Measurements from ENCODE around the gene MMAB.

Gene MMAB

DNA sequence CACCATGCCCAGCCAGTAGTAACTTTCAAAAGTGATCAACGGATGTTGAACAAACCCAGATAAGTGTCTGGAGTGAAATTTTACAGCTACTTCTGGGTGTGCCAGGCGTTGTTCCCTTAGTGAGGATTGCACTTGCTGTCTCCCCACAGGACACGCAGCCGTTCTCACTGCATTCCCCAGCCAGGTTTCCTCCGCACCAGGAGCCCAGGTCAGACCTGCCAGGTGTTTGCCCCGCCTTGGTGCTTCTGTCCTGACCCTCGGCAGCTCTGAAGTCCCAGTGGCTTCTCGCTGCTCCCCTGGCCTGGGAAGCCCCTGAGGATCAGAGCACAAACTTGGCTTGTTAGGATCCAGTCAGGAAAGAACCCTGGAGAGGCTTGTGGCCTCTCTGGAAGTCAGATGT is 36.2 kb downstream of the MMAB start:
- ATAC-seq = no peak

DNA sequence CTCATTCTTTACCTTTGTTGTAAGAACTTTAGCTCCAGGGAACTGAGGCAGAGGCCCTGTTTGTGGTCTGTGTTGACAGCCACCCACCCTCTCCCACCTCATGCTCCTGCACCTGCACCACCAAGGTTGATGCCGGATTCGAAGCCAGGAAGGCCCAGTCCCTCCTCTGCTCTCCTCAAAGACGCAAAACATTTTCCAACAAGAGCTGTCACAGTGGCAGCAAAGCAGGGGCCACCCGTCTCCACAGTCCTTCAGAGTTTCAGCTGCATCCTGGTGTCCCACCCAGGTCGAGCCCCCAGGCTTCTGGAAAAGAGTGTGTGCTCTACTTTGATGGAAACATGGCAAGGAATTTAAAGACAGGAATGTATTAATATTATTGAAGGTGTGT is 37.4 kb downstream of the MMAB start:
- ATAC-seq = no peak

DNA sequence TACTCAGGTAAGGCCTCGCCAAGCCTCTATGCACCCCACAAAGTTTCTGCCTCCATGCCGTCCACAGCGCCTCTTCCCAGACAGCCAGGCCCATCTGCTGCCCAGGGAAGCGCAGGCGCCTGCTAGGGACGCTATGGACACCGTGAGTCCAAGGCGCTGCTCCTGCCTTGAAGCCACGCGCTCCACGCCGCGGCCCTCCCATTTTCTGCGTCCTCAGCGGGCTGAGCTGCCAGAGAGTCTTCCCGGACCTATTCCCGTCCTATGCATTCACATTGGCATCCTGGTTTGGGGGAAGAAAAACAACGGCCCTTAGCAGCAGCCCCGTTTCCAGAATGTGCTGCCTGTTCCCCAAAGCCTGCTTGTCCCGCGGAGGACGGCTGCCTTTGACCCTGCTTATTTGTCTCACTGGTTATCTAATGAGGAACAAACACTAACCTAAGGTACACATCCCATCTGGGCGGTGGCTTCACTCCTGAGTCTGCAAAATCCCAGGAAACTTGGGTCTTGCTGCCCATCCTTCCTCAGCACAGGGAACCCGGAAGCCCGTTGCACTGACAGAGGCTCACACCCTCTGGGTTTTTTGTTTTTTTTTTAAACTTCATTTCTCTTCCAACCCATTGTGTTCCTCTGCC is 38.0 kb downstream of the MMAB start:
- ATAC-seq = no peak

DNA sequence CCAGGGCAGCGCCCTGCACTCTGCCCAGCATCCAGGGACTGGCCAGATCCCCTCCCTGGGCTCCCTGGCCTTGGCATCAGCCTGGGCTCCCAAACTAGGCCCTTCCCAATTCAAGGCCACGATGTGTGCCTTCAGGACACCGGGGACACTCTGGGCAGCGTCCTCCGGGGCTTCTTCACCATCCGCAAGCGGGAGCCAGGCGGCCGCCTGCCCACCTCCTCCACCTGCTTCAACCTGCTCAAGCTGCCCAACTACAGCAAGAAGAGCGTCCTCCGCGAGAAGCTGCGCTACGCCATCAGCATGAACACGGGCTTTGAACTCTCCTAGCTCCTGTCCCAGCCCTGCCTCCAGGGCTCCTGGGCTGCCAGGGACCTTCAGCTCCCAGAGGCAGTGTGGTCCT is 38.8 kb downstream of the MMAB start:
- no peak for ATAC-seq

DNA sequence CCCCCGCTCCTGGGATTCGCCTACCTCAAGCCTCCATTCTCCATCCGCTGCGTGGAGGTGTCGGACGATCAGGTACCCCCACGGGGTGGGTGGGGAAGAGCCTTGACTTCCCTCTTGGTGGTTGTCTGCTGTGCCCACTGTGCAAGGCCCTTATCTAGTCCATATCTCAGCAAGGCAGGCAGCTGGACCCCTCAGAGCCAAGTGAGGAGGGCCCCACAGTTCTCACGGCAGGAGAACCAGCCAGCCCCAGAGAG is 39.9 kb downstream of the MMAB start:
- no peak for ATAC-seq

DNA sequence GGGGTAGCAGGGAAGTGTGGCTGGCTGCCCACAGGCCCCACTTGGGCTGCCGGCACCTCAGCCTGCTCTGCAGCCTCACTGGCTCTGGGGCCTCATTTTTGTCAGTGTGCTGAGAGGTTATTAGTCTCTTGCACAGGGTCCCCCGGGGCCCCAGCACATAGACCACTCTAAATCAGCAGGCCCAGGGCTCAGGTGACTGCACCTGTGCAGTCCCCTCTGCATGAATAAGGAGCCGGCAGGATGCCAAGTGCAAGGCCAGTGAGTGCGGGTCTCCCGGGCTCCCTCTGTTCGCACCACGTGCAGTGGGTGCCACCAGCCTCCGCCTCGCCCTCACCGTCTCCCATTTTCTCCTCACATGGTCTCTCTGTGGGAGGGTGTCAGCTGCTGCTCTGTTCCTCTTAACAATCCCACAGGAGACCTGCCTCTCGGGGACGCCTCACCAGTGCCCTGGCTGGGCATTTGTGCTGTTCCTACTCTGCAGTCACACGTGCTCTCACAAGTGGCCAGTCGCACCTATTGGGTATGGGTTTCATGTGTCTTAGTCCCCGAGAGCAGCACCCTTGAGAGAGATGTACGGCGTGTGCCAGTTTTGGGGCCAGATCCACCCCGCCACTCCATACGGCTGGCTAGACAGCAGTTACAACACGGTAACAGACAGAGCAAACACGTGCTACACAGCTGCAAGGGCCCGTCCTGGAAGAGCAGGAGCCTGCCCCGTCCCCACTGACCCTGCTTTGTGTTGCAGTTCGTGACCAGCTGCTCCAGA is 40.4 kb downstream of the MMAB start:
- ATAC-seq = no peak

DNA sequence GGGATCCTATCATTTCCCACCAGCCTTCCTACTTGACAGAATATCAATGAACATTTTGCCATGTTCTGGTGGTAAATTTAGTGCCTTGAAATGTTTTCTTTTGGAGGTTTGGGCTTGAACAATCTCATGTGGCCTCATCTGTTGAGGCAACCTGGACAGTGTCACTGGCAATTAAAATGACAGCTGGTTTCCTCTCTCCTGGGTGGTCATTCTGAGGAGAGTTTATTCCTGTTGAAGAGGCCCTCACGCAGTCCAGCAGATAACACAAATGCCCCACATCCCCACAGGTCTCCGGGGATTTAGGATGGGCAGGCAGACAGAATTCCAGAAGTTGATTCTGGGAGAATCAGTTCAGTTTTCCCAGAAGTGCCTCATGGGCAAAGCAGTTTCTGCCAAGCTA is 41.9 kb downstream of the MMAB start:
- ATAC-seq = no peak

DNA sequence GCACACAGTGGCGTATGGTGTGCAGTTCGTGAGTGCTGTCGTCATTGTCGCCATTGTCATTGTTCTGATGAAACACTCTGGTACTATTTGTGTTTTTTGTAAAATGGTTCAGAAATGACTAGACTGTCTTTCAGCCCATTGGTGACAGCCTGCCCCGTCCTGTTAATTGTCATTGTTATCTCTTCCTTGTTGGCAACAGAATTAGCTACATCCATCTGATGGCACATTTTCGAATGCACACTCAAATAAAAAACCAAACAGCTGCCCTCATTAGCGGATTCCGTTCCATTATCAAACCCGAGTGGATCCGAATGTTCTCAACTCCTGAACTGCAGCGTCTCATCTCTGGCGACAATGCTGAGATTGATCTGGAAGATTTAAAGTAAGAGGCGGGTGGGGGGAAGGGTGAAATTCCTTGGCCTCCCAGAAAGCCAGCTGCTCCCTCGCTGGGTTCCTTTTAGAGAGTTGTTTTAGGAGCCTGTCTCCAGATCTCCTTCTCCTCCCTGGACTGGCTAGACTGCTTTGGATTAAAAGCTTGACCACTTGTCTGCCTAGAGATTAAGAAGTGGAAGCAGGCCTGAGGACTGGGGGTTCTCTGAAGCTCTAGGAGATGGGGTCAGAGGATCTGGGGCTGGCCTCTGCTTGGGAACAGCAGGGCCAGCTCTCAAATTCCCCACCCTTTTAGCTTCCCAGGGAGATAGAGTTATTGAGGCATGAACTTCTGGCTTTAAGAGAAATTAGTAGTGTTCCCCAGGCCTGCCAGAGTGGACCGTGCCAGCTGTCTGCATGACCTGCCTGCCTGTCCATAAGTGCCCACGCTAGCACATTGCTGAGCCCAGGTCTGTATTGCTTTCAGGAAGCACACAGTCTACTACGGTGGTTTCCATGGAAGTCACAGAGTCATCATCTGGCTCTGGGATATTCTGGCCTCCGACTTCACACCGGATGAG is 43.3 kb downstream of the MMAB start:
- ATAC-seq = no peak

DNA sequence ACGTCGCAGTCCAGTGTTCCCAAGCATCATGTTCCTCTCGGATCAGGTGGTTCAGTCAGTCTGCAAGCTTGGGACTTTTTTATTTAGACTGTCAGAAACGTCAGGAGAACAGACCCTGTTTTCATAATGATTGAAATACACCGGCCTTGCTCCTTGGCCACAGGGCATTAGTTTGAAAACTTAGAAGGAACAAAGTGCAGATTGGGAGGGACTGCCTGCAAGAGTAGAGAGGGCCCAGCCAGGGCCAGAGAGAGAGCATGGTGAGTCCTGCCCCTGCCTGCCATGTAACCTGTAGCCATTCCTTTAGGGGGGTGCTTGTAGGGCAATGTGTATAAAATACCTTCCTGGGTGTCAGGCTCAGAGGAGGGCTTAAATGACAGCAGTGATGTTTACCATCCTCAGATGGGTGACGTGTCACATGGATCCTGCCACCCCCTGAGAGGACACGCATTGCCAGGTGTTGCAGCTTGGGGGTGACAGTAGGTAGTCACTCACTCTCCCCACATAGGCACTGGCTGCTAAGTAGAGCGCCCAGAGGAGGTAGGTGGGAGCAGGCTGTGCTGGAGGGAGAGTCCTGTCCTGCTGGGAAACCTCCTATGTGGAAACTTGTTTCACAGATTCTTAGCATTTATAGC is 45.7 kb downstream of the MMAB start:
- no peak for ATAC-seq

DNA sequence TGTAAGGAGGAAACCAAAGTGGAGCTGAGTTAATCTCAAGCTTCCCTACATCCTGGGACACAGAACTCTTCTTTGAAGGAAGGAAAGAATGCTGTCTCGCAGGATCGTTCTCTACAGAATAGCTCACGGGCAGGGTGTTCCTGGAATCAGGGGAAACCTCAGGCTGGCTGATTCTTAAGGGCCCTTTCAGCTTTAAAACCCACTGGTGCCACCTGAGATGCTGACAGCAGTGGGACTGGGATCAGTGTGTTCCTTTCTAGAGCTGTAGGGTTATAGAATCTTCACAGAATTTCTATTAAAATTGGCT is 48.1 kb downstream of the MMAB start:
- no peak for ATAC-seq

DNA sequence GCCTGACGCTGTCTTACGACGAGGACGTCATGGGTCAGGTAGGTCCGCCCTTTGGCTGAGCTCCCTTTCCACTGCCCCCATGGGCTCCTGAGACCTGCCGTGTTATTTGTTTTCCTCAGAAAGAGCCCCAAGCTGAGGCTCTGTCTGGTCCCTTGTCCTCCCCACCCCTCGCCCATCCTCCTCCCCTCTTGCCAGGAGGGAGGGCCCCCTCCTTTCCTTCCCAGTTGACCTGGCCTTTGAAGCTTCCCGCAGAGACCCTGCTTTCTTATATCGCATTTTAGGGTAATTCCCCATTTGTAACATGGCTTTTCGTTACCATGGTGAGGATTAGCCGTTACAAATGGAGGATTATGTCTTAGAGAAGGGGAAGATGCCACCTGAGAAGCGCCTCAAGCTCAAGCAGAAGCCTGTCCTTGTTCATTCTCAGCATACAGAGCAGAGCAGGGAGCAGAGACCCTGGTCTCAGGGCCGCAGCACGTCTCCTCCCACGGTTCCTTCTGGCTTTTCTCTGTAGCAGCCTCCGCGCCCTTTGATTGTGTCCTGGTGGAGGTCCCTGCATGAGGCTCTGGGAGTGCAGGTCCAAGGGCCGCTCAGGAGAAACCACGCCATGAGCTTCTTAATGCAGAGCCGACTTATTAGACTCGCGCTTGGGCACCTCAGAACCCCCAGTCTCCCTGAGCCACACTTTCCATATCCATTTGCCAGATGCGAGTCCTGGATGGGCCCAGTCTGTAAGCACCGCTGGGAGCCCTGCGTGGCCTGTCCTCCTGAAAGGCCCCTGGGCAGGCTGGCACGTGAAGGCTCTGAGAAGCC is 48.6 kb downstream of the MMAB start:
- ATAC-seq = no peak

DNA sequence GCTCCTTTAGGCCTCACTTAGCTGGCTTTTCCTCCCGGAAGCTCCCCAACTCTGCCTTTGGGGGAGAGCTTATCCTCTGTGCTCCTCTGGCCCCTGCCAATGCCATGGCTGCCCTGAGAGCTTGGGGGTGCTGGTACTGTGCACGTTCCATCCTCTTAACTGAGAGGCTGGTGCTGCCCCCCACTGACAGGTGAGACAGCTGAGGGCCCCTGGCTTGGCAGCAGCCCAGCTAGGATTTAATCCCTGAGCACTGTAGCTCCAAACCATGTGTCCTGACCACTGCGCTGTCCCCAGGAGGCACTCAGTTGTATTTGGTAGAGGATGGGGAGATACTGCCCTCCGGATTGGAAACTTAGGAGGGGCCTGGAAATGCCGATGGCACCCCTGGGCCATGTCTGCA is 49.8 kb downstream of the MMAB start:
- ATAC-seq = no peak

DNA sequence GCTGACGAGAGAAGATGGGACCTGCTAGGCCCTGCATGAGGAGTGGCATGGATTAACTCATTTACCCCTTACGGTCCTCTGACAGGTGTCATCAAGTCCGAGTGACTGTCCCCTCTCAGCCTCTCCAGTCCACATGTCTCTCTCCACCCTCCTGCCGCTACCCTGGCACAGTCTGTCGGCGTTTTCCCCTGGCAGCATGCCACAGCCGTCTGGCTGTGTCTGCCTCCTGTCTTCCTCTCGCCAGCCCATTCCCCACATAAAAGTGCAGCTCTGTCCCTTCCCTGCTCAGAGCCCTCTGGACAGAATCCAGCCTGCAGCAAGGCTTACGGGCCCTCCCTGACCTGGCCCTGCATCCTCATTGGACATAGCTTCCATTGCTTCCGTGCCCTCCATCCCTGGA is 50.2 kb downstream of the MMAB start:
- ATAC-seq = no peak

DNA sequence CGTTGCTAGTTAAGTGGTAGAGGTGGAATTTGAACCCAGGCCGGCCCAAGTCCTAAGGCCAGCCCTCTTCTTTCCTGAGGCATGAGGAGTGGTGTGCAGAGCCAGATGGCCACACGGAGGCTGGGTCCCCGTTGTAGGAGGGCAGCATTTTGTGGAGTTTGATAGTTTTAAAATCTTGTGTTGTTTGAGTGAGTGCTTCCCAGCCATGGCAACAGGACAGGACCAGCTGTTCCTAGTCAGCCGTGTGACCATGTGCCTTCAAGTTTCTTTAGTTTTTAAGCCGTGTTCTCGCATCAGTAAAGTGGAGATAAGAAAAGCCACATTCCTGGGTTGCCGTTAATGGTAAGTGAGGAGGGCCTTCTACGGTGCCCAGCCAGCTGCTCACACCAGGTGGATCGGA is 51.5 kb downstream of the MMAB start:
- ATAC-seq = no peak

DNA sequence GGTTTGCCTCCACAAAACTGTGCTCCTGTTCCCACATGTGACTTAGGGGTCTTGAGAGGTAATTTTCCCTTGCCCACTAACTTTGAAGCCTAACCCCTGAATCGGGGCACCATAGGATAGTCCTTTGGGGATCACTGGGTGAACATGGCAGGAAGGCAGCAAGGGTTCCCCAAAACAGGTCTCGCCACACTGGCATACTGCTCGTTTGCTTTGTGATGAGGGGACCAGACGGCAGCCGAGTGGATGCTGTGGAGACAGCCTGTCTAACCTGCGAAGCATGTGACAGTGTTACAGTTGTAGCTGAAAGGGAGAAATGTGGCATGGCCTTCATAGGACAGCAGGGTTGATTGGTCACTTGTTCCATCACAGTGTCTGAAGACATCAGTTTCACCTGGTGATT is 53.5 kb downstream of the MMAB start:
- ATAC-seq = no peak

DNA sequence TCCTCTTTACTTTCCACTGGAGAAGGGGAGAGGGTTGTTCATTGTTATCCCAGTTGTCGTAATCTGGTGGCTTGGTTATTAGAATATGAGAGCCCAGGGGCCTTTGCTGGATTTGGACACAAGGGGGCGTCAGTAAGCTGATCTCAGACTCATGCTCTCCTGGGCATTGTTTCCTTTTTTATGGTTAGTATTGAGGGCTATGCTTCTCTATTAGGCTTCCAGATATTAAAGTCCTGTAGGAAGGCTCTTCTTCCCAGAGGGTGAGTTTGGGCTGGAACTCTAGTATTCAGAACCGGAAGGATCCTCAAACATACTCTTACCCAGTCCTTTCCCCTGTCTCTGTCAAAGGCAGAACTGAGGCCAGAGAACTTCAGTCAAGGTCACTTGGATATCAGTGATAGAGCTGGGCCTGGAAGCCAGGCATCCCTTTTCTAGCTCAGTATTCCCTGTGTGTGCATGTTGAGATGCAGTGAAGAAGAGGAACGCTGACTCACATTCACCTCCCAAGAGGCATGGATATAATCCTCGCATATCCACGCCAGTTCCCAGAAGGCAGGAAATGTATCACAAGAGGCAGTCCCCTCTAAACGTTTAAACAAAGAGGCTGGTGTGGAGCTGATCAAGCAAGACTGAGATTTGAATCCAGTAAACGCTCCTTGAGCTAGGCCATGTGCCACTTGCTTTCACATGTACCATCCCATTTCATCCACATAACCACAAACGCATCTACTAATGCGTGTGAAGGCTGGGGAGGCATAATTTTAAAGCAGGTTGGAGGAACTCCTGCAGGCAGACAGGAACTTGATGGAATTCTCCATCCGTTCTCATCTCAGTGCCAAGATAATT is 54.3 kb downstream of the MMAB start:
- no peak for ATAC-seq

DNA sequence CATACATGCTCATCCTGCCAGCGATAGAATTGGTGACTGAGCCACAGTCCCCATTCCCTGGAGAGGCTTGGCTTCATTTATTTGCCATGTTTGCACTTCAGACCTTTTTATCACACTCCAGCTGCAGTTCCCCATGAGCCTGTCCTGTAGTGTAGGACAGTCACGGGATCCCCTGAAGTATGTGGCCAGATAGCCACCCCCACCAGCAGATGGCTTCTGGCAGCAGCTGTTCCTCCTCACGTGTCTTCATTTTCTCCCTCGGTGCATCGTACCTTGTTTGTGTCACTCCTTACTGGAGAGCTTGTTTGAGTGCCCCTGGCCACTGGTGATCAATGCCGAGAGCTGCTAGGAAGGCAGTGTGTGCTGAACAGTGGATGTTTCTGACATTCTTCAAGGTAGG is 55.7 kb downstream of the MMAB start:
- no peak for ATAC-seq

DNA sequence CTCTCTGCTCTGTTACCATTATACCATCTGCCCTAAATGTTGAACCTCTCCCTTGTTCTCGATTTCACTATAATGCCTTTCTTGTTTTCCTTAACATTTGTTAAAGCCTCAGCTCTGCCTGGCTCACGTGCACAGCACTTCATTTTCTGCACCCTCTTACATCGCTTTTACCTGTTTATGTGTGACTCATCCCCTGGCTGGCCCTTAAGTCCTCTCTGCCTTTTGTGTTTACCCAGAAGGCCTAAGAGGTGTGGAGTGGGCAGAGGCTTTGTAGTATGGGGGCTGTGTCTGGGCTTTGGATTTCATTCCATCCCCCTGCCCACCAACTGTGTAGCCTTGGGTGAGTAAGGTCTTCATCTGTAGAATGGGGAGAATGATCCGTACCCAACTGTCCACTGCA is 59.3 kb downstream of the MMAB start:
- no peak for ATAC-seq

DNA sequence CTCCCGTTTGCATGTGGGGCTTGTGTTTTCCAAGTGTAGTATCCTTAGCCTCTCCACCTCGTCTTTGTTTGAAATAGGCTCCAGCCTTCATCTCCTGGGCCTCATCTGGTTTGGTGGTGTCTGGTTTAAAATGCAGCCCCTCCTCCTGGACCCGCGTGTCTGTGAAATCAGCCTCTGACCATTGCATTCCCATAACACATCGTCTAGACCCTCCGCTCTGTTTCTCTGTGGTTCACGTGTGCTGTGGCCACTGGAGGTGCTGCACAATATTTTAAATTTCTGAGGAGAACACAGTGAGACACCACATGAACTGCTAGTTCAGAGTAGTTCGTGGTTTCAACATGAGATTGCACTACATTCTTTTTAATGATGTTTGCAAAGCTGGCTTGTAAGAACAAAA is 60.3 kb downstream of the MMAB start:
- ATAC-seq = no peak

DNA sequence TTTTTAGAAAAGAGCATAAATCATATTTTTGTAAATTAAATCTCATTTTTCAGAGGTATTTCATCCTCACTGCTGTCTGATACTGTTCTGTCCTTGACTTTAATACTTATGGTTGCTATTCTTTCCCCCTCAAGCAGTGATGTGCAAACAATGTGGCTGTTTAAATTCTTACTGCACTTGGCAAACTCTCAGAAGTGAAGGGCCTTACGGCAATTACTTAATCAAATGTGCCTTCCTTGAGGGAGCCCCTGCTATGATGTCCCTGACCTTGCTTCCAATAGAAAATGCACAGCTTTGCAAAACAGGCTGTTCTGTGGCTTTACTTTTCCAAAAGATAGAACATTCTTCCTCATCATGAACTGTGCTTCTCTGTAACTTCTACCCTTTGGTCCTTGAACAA is 60.7 kb downstream of the MMAB start:
- ATAC-seq = no peak

DNA sequence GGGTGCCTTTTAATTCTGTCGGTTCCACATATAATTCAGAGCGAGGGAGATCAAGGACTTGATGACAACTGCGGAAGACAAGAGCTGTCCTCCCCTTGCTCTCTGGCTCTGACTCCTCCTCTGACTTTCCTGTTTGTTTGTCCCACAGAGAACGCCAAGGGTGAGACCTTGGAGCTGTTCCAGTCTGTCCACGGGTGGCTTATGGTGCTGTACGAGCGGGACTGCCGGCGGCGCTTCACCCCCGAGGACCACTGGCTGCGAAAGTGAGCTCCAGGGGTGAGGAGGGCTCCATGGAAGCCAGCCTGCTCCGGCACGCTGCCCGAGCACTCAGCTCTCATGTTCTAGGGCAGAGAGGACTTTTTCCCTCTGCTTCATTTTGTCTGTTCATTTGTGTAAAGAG is 63.1 kb downstream of the MMAB start:
- ATAC-seq = no peak

DNA sequence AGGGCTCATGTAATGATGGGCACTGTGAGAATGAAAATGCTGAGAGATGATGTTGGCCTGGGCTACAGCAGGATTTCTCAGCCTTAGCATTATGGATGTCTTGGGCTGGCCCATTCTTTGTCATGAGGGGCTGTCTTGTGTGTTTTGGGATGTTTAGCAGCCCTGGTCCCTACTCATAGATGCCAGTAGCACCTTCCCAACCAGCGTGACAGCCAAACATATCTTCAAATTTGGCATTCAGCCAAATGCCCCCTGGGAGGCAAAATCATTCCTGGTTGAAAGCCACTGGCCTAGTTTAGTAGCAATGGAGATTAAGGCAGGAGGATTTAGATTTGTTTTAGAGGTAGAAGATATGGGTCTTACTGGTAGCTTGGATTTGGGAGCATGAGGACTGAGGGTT is 69.2 kb downstream of the MMAB start:
- no peak for ATAC-seq

Measured in activated CD4-positive, CD25-positive, alpha-beta regulatory T cell treated with anti-CD3 and anti-CD28 coated beads, Interleukin-2, amount 50 U/mL, for 24 hours (primary cell).